Stimulated activated CD4-positive, alpha-beta T cell treated with anti-CD3 and anti-CD28 coated beads, Interleukin-4, amount 100 ng/mL, for 48 hours (primary cell): ENCODE results near the gene RAD9B.
"Not testable (repeated sequence)": the region's sequence is repeated elsewhere in the genome, so short reads cannot be mapped to it uniquely, and the experiment has no call there.

Experiments used
- DNase-seq, 2 donors: peaks; one replicate each; pipeline ENCODE4 v3.0.0-alpha.2; 2020; ENCODE audit warnings: low read depth in 2 of 2

RAD9B gene

GRCh38 chr12:110528277-110528839 lies 26.2 kb downstream of the RAD9B start:
- no peak for DNase-seq

- no peak for DNase-seq
Observed at GRCh38 chr12:110530511-110530910, 28.4 kb downstream of the RAD9B start.

- DNase-seq, result no peak
Observed at GRCh38 chr12:110531741-110532333, 29.7 kb downstream of the RAD9B start.

- no peak for DNase-seq
Observed at GRCh38 chr12:110532644-110533043, 30.5 kb downstream of the RAD9B start.

- DNase-seq, result no peak
Observed at GRCh38 chr12:110533607-110534006, 31.5 kb downstream of the RAD9B start.

- DNase-seq, result no peak
Observed at GRCh38 chr12:110534811-110535210, 32.7 kb downstream of the RAD9B start.

- no peak for DNase-seq
Observed at GRCh38 chr12:110536834-110537604, 34.9 kb downstream of the RAD9B start.

- DNase-seq, result no peak
Observed at GRCh38 chr12:110537605-110538409, 35.7 kb downstream of the RAD9B start.

- DNase-seq, result no peak
Observed at GRCh38 chr12:110538869-110539622, 36.9 kb downstream of the RAD9B start.

- DNase-seq, result no peak
Observed at GRCh38 chr12:110540048-110540447, 37.9 kb downstream of the RAD9B start.

GRCh38 chr12:110543252-110543959 lies 41.3 kb downstream of the RAD9B start:
- no peak for DNase-seq

- DNase-seq, result no peak
Observed at GRCh38 chr12:110543965-110544364, 41.8 kb downstream of the RAD9B start.

GRCh38 chr12:110545259-110545658 lies 43.1 kb downstream of the RAD9B start:
- DNase-seq, result not testable (repeated sequence)

- DNase-seq, result no peak
Observed at GRCh38 chr12:110545812-110546211, 43.7 kb downstream of the RAD9B start.

GRCh38 chr12:110546339-110546738 lies 44.2 kb downstream of the RAD9B start:
- DNase-seq, result no peak

- no peak for DNase-seq
Observed at GRCh38 chr12:110547090-110547489, 45.0 kb downstream of the RAD9B start.

GRCh38 chr12:110548678-110549077 lies 46.5 kb downstream of the RAD9B start:
- no peak for DNase-seq

- no peak for DNase-seq
Observed at GRCh38 chr12:110549716-110550115, 47.6 kb downstream of the RAD9B start.

- no peak for DNase-seq
Observed at GRCh38 chr12:110550981-110551380, 48.9 kb downstream of the RAD9B start.
